CD4-positive, alpha-beta T cell treated with Interleukin-4 for 4 hours (primary cell): ENCODE data around the gene OPCML.

Source experiments
- DNase-seq: peaks from one replicate; pipeline ENCODE4 v3.0.0-alpha.2; 2020

OPCML gene

DNA sequence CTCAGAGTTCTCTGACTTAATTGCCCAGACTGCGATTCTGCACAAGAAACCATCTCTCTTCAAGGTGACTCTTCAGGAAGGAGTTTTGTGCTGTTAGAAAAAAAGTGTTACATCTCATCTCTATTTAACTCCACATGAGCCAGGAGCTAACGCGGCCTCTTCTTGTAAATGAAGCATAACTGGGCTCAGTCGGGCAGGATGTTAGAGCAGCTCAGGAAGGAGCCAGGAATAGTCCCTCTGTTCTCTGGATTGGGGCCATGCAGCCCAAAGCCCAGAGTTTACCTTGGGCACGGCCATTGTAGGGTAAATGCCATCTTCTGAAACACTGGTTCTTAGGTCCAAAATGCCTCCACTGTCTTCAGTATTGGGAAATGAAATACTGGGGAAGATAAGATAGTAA lies 760.6 kb downstream of the OPCML start:
- DNase-seq, result no peak

DNA sequence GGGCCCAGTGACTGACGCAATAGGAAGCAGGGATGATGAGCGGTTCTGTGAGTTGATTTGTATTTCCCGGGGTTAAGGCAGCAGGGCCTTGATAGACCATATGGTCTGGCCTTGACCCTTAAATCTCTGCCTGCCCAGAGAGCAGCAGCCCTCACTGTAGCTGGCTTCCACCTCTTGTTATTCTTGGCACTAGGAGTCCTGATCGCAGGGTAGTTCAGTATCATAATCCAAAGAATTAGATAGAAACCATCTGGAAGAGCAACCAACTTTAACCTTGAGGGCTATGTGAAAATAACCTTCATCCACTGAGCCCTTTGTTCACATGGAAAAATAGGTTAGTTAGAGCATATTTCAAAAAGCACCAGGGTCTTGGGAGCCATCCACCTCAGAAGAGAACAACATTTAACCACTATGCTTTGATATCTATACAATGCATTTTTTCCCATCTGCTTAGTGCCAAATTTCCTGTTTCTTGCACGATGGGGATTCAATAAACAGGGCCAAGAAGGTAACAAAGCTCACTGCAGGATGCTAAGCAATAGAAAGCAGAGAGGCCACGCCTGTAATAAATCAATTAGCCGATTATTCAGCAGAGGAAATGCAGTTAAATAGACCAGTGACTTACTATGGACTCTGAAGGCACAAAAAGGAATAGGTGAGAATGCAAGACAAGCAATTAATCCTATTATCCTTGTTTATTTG lies 761.3 kb downstream of the OPCML start:
- DNase-seq, result no peak

DNA sequence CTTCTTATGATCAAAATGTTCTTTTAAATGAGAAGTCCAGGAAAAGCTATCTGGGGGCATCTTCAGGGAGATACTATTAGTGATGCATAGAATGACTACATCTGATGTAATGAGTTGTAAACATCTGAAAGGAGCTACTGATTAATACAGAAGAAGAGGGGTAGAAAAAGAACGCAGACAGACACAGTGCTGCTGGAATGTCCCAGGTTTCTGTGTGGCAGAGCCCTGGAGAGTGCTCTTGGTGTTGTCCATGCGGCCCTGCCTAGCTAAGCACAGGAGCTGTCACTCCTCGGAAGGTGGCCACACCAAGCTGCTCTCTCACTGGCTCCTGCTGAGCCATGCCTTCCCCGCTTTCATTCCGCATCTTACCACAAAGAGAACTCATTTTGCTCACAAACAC lies 768.8 kb downstream of the OPCML start:
- no peak for DNase-seq

DNA sequence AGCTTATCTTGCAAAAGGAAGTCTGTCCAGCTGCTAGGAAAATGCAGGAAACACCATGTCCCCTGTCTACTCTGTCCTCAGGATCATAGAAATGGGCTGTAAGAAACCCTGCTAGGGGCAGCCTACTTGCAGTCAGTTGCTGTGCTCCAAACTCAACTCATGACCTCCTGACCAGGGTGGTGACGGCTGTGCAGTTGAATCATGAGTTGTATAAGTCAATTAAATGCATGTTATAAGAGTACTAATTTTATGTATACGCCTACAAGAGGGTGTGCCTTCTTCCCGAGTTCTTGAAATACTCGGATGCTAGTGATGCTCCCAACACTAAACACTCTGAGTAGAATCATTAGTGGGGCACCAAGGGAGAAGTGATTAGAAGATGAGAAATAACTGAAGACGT lies 776.4 kb downstream of the OPCML start:
- no peak for DNase-seq

DNA sequence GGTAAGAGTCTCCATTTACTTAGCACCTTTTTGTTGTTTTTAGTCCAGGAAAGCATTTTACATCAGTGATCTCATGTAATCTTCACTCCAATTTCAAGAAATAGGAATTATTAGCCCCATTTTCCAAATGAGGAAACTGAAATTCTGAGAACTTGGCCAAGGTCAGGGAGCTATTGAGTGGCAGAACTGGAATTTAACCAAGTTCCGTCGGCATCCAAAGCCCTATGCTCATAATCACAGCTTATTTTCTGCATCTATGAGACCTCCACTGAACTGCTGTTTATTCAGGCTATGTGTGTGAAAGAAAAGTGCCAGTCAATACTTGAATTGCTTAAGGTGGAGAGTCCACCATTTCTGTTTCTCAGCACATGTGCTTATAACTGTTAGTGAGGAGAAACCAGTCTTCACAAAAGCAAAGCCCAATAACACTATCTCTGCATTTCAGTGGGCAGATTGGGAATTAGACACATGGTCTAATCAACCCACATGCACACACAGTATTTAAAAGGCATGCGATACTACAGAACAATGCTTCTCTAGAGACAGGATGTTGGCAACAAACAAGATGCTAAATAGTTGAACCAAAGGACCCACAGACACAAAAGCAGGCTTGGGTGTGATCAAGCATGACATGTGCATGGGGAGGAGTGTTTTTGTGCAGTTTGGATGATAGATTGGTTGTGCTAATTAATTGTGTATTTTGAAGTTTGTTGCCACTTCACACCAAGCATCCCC lies 780.6 kb downstream of the OPCML start:
- no peak for DNase-seq

DNA sequence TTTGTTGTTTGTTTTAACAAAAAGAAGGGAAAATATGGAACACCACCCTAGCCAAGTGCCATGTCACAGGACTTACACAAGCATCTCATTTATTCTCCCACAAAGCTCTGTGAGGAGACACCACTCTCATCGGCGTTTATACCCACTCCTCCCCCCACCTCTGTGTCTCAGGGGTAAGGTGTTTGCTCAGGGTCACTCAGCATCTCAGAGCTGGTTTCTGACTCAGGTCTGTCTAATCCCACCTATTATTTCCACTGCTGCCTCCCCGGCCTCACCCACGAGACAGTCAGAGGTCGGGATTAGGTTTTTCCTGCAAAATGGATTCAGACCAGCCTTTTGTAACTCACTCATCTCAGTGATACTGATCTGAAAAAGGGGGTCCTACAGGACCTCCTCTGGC lies 786.0 kb downstream of the OPCML start:
- no peak for DNase-seq

DNA sequence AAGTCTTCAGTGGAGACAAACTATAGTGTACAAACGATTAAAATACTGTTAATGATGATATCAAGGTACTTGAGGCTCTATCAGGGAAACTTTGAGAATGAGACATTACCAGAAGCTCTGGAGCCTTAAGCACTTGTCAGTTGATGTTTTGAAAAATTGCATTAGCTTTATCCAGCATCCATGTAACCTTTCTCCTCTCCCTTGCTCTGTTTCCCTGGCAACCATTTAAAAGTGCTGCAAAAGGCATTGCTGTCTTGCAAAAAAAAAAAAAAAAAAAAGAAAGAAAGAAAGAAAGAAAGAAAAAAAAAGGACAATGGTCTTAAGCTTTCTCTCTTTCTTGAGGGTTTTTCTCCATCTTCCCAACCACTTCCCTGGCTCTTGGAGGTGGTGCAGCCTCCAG lies 787.0 kb downstream of the OPCML start:
- no peak for DNase-seq

DNA sequence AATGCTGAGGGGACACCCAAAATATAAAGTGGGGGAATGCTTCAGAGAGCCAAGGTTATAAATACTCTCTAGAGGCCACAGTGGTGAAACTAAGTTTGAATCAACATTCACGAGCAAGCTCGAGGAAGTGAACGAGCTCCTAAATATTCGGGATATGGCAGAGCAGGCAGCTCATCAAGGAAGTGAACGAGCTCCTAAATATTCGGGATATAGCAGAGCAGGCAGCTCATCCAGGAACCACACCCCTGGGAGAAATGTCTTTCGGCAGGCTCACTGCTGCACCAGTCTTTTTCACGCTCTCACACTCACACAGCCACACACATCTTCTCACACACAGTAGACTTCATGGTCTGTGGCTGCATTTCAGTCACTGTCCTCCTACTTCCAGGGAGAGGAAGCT lies 787.5 kb downstream of the OPCML start:
- DNase-seq, result no peak

DNA sequence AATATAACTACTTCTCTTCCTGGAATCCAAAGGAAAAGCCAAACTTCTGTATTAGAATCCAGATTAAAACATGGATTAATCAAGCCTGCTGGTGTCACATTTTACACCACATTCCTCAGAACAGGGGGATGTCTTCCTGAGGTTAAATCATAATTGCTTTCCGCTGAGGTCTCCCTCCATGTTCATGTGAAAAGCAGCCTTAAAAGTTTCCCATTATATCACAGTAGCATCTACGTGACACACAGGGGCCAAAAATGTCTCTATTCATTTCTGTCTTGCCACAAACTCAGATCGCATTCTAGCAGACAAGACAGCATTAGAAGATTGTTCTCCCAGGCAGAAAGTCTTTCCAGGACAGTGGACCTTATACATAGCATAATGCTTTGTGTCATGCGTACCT lies 788.7 kb downstream of the OPCML start:
- no peak for DNase-seq

DNA sequence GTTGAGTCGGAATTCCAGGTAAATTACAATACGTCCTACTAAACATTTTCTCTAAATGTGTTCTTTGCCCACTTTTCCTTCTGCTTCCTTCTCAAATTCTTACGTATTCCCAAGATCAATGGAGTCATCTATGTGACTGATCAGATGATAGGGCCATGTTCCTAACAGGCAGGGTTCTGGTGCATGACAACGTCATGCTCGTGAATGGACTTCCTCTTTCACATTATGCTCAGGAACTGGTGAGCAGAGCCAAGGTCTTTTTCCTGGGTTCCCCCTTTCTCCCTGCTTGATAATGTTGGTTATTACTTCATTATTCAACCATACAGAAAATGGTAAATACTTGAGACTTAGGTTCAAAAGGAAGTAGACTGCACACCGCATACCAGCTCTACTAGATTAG lies 789.4 kb downstream of the OPCML start:
- DNase-seq, result no peak

DNA sequence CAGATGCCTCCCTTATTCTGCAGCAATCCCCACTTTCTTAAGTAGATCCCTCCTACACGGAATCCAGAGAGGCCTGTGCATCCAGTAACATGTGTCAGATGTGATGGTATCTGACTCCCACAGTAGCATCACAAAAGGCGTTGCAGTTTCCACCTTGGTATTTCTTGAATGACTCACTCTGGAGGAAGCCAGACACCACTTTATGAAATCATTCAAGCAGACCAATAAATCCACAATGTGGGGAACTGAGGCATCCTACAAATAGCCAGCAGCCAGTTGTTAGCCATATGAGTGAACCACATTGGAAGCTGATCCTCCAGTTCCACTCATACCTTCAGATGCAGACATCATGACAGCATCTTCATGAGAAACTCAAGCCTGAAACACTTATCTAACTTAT lies 798.1 kb downstream of the OPCML start:
- no peak for DNase-seq

DNA sequence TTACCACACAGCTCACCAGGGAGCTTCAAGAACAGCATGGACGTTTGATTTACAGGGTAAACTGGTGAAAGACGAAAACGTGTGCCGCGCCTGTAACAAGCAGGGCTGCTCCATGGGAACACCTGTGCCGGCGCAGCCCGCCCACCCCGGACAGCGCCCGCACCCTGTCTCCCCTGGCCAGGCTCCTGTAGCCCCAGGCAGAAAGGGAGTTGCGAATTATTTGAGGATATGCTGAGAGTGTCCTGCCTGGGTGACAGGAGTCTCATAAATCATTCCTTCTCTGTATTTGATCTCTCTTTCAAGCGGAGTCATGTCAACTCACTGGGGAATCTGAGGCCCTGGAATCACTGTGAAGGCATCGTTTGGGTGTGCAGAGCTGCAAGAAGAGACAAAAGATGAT lies 804.3 kb downstream of the OPCML start:
- no peak for DNase-seq

DNA sequence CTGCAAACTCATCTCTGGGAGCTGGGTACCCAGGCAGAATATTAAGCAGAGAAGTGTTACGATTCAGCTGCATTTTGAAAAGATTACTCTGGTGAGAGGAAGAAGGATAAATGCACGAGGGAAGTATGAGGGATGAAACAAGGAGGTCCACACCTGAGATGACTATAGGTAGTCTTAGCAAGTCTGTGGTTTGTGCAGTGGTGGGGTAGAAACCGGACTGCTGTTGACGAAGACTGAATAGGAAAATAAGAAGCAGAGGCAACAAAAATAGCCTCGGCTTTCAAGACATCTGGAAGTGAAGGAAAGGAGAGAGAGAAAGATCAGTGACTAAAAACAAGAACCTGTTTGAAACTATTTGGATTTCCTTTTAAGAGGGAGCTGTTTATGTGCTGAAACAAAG lies 810.8 kb downstream of the OPCML start:
- no peak for DNase-seq

DNA sequence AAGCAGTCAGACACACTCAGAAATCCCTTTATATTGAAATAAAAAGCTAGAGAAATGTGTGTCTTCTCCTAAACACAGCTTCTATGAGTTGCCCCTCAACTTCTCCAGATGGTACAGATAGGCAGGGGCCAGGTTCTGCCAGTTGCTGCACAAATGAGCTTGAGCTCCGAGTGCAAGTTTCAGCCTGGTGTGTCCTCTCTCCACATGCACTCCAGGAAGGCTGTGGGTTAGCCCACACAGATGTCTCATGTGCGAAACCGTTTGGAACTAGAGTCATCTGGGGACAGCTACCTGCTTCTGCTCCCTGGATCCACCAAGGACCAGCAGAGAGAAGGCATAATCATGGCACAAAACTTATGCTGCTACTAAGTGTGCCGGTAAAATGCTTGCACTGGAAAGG lies 812.6 kb downstream of the OPCML start:
- no peak for DNase-seq

DNA sequence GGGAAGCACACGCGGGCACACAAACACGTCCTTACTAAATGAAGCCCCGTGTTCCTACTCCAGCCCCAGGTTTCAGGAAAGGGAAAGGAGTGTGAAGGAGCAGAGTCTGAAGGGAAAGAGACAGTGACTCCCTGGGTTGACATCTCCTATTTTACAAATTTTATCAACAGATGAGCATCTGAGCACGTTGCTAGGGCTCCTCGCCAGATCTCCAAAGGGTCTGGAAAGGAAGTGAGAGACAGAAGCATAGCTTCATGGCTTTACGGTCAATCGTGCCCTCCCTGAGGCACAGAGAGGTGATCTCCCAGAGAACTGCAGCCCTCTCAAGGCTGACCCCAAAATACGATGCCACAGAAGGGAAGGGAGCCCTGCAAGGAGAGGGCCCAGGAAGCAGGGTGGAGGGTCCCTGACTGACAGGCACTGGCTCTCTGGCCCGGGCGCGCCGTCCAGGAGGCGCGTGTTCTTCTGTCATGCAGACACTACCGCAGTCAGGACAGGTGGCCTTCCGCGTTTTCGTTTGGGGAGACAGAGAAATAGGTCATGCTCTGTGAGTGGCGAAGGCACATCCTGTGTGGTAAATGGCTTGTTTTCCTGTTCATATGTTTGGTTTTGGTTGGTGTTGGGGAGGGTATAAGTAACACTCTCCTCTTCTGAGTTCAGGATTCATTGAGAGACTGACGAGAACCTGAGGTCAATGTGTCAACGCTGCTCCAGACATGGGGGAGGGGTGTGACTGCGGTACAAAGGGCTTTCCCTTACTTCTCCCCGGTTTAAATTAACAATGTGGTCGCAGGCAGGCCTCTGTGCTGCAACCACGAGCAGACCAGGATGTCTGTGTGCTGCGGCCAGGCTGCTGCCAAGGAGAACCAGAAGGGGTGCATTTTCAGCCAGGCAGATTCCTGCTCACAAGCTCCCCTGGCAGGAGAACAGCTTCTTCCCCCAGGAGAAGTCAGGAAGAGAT lies 813.3 kb downstream of the OPCML start:
- DNase-seq, result peak; percentile 45

DNA sequence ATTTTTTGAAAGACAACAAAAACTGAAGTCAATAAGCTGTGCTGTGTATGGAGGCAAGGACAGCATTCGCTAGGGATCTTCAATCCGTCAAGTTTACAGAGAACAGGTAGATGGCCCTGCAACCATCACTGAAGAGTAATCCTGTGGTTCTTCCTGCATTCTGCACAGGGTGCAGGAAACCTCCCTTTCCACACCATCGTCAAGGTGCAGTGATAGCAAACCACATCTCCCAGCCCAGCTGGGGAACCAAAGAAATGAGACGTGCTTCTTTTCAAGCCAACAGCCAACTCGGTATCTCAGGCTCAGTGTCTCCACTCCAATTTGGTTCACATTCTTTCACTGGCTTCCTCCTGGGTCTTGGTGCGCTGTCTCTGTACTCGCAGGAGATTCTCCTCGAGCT lies 814.5 kb downstream of the OPCML start:
- no peak for DNase-seq

DNA sequence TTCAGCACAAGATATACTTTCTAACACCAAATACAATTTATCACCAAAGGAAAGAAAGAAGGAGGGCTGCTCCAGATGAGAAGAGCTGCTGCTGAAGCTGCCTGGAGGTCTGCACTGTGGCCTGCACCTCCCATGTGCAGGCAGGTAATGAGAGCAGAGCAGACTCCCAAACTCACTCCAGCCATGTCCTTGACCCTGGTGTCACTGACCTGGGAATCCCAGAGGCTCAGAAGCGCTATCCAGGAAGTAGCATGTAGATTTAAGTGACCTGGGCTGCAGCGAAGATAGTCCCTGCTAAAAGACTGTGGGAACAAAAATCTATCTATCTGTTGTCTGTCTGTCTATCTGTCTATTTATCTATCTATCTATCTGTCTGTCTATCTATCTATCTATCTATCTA lies 816.3 kb downstream of the OPCML start:
- no peak for DNase-seq

DNA sequence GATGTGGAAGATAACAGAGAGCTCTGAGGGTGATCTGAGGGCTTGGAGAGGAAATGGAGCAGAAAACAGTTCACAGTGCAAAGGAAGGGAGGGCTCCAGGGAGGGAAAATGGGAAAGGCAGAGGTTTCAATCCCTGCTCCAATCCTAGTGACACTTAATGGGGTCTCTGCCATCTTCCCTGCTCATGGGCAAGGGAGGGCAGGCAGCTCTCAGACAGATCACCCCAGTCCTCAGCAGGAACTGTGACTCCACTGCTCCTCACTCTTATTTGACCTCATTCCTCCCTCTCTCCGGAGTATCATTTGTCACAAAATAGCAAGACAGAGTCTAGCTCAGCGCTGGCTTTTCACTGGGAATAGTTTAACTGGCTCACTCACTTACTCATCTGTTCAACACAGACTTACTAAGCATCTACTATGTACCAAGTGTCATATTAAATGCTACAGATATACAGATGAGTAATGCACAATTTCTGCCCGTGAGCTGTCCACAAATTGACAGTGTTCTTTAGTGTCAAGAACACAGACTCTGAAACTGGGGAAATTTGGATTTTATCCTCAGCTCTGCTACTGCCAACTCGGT lies 817.4 kb downstream of the OPCML start:
- no peak for DNase-seq

DNA sequence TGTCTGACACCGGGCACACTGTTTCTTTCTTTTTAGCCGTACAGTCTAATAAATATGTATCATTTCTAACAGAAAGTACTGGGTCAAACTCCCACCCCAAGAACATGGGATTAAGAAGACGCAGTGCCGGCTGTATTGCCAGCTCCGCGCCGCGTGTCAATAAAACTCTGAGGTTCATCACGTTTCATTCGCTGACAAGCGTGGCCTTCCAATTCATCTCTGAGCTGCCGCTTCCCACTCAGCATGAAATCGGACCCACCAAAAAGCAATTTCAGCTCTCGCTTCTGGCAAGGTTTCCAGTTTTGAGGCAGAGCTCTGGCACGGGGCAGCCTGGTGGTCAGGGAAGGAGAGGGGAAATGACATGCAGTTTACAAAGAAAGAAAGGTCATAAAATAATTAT lies 819.8 kb downstream of the OPCML start:
- no peak for DNase-seq

DNA sequence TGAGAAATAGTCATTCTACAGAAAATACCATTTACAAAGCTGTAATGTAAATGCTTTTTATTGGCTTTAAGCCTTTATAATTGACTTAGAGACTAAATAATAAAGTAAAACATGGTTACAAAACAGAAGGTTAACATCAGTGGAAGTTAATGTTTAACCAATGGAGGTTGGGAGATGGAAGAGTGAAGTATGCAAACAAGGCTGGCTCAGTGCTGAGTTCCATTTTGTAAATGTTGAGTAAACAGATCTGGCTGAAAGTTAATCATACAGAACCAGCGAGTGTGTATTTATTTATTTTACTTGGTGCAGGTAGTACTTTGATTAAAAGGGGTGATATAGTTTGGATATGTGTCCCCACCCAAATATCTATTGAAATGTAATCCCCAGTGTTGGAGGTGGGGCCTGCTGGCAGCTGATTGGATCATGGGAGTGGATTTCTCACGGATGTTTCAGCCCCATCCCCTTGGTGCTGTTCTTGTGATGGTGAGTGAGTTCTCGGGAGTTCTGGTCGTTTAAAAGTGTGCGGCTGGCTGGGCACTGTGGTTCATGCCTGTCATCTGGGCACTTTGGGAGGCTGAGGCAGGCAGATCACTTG lies 827.4 kb downstream of the OPCML start:
- DNase-seq, result no peak

DNA sequence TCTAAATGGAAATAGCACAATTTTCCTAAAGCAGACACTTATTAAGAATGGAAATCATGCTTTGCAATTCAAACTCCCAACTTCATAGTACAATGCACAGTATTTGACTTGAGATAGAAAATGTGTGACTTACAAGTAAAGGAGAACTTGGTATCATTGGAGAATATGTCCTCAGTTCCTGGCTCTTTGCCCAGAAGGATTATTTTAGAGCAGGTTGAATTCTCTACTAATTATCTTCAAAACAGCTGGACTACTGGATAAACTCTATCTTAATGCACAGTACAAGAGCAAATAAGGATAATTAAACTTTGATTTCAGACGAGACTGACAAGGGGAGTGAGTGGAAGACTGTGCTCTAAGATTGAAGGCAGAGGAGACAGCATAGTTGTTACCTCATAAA lies 839.4 kb downstream of the OPCML start:
- no peak for DNase-seq

DNA sequence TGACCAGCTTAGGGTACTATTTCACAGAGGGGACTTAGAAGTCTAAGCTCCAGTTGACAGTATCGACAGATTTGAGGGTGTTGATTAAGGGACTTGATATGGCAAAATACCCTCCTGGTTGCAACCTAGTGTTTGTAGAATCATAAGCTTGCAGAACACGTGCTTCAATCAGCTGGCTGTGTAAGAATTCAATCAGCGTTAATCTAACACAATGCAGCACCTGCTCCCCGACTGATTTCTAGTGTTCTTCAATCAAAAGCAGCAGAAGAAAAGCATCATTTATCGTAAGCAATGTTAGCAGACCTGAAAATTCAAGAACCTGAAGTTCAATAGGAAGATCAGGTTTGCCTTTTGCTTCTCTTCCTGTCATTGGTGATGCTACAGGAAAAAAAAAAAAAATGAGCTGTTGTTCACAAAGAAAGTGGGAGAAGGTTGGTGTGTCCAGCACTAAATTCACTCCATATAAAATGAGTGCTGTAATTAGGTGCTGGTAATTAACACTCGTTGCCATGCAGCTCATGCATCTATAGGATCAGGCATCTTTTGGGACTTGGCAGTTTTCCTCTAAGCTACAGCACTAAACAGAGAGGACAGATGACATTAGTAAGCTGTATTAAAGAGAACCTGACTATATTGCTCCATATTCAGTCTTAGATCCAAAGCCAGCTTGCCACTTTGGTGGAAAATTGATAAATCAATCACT lies 840.3 kb downstream of the OPCML start:
- DNase-seq, result no peak
